Hematopoietic multipotent progenitor cell (in vitro differentiated cells): ENCODE measurements around the gene NR3C1. TPM values are rescaled to one million over a fixed set of nuclear protein-coding genes. Genes with fewer than 3 reads are reported as not detected.

Experiments used
- DNase-seq, 3 donors: peaks; one replicate each; pipeline ENCODE4 v3.0.0-alpha.2; 2011 to 2015; ENCODE audit warnings: low read depth in 2 of 3, low spot score in 2 of 3
- total RNA-seq: library from RNA; depleted of rRNA; stranded (reverse); fragments of >200 nt; gene quantifications from one replicate; pipeline ENCODE4 v1.2.3, GENCODE V29; 2012

Gene NR3C1
- total RNA-seq, 1 donor, result 39.9 TPM

GRCh38 chr5:143399616-143400540 lies 3.6 kb downstream of the NR3C1 start:
- DNase-seq, result no peak

GRCh38 chr5:143398451-143399237 lies 4.8 kb downstream of the NR3C1 start:
- no peak for DNase-seq

DNA sequence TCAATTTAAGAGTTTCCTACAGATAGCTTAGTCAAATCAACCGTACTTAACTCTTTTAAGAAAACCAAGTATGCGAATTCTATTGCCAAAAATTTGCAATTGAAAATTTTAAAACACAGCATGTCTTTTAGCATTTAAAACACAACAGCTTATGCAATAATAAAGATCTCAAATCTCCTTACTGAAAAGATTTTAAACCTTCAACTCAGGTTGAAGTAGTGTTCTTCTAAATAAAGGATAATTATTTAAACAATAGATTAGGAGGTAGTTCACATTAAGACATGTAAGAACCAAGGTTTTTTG lies 5.5 kb downstream of the NR3C1 start:
- no peak for DNase-seq

GRCh38 chr5:143397302-143398052 lies 6.0 kb downstream of the NR3C1 start:
- DNase-seq, result no peak

GRCh38 chr5:143396353-143396940 lies 7.0 kb downstream of the NR3C1 start:
- no peak for DNase-seq

- no peak for DNase-seq
These were observed 7.7 kb downstream of the NR3C1 start for GRCh38 chr5:143395638-143396352.

- no peak for DNase-seq
These were observed 10.0 kb downstream of the NR3C1 start for GRCh38 chr5:143393524-143393923.

- DNase-seq, result no peak
These were observed 12.5 kb downstream of the NR3C1 start for GRCh38 chr5:143390941-143391340.

- DNase-seq, result no peak
These were observed 13.2 kb downstream of the NR3C1 start for GRCh38 chr5:143390258-143390657.

GRCh38 chr5:143386725-143387124 lies 16.8 kb downstream of the NR3C1 start:
- no peak for DNase-seq

DNA sequence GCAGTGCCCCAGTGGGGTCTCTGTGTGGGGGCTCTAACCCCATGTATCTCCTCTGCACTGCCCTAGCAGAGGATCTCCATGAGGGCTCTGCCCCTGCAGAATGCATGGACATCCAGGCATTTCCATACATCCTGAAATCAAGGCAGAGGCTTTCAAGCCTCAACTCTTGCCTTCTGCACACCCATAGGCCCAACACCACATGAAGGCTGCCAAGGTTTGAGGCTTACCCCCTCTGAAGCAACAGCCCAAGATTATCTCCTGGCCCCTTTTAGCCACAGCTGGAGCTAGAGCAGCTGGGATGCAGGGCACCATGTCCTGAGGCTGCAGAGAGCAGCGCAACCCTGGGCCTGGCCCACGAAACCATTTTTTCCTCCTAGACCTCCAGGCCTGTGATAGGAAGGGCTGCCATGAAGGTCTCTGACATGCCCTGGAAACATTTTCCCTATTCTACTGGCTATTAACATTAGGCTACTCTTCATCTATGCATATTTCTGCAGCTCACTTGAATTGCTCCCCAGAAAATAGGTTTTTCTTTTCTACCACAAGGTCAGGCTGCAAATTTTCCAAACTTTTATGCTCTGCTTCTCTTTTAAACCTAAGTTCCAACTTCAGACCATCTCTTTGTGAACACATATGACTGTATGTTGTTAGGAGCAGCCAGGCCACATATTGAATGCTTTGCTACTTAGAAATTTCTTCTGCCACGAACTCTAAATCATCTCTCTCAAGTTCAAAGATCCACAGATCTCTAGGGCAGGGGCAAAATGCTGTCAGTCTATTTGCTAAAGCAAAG lies 18.4 kb downstream of the NR3C1 start:
- DNase-seq, result no peak

- DNase-seq, result no peak
These were observed 19.5 kb downstream of the NR3C1 start for GRCh38 chr5:143383988-143384387.

- no peak for DNase-seq
These were observed 23.9 kb downstream of the NR3C1 start for GRCh38 chr5:143379606-143380005.

DNA sequence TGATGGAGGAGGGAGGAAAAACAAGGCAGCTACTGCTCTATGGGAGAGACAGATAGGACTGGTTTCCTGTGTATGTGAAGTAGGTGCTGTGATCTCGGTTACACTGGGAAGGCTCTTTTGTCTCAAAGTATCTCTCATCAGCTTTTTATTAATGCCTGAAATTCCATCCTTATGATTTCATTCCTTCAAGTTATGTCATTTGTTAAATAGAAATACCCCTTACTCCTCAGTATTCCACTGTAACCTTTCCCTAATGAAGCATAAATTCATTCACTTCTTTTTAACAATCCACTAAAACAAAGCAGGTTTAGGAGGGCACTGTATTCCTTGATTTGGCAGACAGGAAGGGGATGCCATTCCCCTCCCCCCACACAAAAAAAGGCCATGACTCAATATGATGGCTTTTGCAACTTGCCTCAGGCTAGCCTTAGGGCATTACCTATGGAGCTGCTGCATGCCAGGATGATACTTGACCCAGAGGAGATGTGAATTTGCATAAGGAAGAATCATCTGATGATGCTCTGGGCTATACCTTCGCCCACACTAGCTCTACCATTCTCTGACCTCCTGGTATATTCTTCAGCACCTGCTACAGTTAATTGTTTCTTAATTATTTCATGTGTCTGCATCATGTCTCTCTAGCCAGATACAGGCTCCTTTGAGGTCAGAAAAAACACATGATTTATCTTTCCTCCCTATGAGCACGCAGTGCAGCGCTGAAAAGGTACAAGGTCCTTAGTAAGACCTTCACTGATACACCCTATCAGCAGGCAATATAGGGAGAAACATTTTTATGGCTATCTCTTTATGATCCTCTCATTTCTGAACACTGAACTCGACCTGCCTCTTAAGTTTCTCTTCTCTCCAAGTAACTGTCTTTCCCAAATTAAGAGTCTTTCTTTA lies 26.3 kb downstream of the NR3C1 start:
- DNase-seq, result no peak

GRCh38 chr5:143376195-143376779 lies 27.2 kb downstream of the NR3C1 start:
- no peak for DNase-seq

DNA sequence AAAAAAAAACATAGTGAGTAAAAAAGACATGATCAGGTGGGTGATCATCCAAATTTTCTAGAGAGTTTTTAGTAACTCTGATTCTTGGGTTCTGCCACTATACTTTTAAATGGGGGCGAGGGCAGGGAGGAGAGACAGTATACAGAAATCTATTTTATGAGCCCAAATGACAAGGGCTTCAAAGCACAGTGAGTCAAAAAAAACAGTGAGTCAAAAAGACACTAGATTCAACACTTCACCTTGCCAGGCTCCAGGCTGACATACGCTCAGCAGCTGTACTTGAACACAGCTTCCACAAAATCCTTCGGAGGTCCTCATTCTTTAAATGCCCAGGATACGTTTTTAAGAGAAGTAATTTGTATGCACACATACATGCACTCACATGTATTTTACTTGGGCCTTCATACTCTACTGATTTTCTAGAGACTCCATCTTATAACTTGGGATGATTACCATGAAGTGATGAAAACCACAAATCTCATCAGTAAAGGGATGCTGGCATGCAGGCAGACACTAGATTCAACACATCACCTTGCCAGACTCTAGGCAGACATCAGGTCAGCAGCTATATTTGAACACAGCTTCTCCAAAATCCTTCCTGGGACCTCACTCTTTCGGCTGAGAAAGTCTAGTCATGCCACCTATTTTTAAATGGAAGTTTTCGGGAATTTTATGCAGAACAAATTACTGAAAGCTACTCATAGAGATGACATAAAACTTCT lies 28.8 kb downstream of the NR3C1 start:
- DNase-seq, result no peak

DNA sequence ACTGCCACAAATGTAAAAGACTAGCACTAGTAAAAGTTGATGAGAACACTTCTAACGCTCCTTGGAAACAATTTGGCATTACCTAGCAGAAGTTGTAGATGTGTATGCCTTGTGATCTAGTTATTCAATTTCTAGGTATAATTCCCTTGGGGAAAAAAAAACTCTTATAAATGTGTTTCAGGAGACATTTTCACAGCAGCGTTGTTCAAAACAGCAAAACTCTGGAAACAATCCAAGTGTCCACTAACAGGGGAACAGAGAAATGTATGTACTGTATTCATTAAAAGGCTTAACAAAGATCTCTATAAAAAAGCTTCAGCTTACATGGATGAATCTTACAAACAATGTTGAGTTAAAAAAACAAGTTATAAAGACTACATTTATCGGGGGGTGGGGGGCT lies 30.4 kb downstream of the NR3C1 start:
- no peak for DNase-seq
